Hematopoietic multipotent progenitor cell (in vitro differentiated cells): ENCODE data around the gene BTBD17. TPM values are rescaled to one million over a fixed set of nuclear protein-coding genes. Genes with fewer than 3 reads are reported as not detected.

Experiments used
- DNase-seq, 3 donors: peaks; one replicate each; pipeline ENCODE4 v3.0.0-alpha.2; 2011 to 2015; ENCODE audit warnings: low read depth in 2 of 3, low spot score in 2 of 3
- total RNA-seq: library from RNA; depleted of rRNA; stranded (reverse); fragments of >200 nt; gene quantifications from one replicate; pipeline ENCODE4 v1.2.3, GENCODE V29; 2012

BTBD17 gene
- total RNA-seq, 1 donor = under 0.01 TPM

GRCh38 chr17:74340470-74341023 lies 21.1 kb downstream of the BTBD17 start:
- DNase-seq = no peak

- DNase-seq = no peak
Measured at GRCh38 chr17:74339537-74340195, 22.0 kb downstream of the BTBD17 start.

GRCh38 chr17:74337834-74338500 lies 23.7 kb downstream of the BTBD17 start:
- DNase-seq = no peak

GRCh38 chr17:74336307-74336706 lies 25.4 kb downstream of the BTBD17 start:
- DNase-seq = no peak

- no peak for DNase-seq
Measured at GRCh38 chr17:74335529-74336062, 26.1 kb downstream of the BTBD17 start.

GRCh38 chr17:74334393-74335039 lies 27.2 kb downstream of the BTBD17 start:
- no peak for DNase-seq

GRCh38 chr17:74332763-74333283 lies 28.8 kb downstream of the BTBD17 start:
- DNase-seq = peak in 2 of 3 donors; percentile 40 to 59

GRCh38 chr17:74332017-74332650 lies 29.5 kb downstream of the BTBD17 start:
- no peak for DNase-seq

GRCh38 chr17:74330446-74330845 lies 31.2 kb downstream of the BTBD17 start:
- no peak for DNase-seq

GRCh38 chr17:74329378-74329777 lies 32.3 kb downstream of the BTBD17 start:
- DNase-seq = no peak

GRCh38 chr17:74328487-74328886 lies 33.2 kb downstream of the BTBD17 start:
- no peak for DNase-seq

GRCh38 chr17:74326506-74326905 lies 35.2 kb downstream of the BTBD17 start:
- DNase-seq = no peak

- peak; percentile 19 to 65 (median 48) for DNase-seq
Measured at GRCh38 chr17:74325743-74326379, 35.8 kb downstream of the BTBD17 start, which contains the start of gene KIF19. Gene KIF19 (plus strand): TSS chr17:74326226. CDS start chr17:74326350, 124 bp downstream.

GRCh38 chr17:74325376-74325742 lies 36.3 kb downstream of the BTBD17 start:
- DNase-seq = no peak

GRCh38 chr17:74324521-74324920 lies 37.1 kb downstream of the BTBD17 start:
- no peak for DNase-seq

GRCh38 chr17:74318391-74318790 lies 43.3 kb downstream of the BTBD17 start:
- no peak for DNase-seq

GRCh38 chr17:74317071-74317470 lies 44.6 kb downstream of the BTBD17 start:
- no peak for DNase-seq

GRCh38 chr17:74316220-74316619 lies 45.4 kb downstream of the BTBD17 start:
- DNase-seq = no peak

- DNase-seq = no peak
Measured at GRCh38 chr17:74314877-74315276, 46.8 kb downstream of the BTBD17 start.

GRCh38 chr17:74309902-74310301 lies 51.8 kb downstream of the BTBD17 start:
- no peak for DNase-seq
